Activated CD4-positive, alpha-beta T cell treated with anti-CD3 and anti-CD28 coated beads, Interleukin-2, amount 10 ng/mL, durations not matched to agents 7 days and 5 days (primary cell): ENCODE data around the gene FAM13A. TPM values are rescaled to one million over a fixed set of nuclear protein-coding genes. Genes with fewer than 3 reads are reported as not detected.
"Not testable (repeated sequence)": the region's sequence is repeated elsewhere in the genome, so short reads cannot be mapped to it uniquely, and the experiment has no call there.

Experiments
- CTCF ChIA-PET: fragments of 350-600 bp; sonication (Branson Sonifier 250); formaldehyde crosslinking; loops from one replicate; lab custom pipeline; 2021; ENCODE audit warnings: antibody characterized with exemption; lab: Charles Lee
- POLR2A ChIA-PET: fragments of 350-600 bp; sonication (Branson Sonifier 250); formaldehyde crosslinking; loops from one replicate; lab custom pipeline; 2021; ENCODE audit warnings: antibody characterized with exemption; lab: Charles Lee
- DNase-seq: peaks from one replicate; pipeline ENCODE4 v3.0.0-alpha.2; 2020
- H3K27ac Mint-ChIP-seq: one replicate; pipeline ENCODE4 v1.8.0; 2021; ENCODE audit warnings: mild to moderate bottlenecking, moderate library complexity, mixed read lengths
- H3K27me3 Mint-ChIP-seq: one replicate; pipeline ENCODE4 v1.8.0; 2021; ENCODE audit warnings: mixed read lengths
- H3K36me3 Mint-ChIP-seq: one replicate; pipeline ENCODE4 v1.8.0; 2021; ENCODE audit warnings: low read depth, mixed read lengths
- H3K4me1 Mint-ChIP-seq: one replicate; pipeline ENCODE4 v1.8.0; 2021; ENCODE audit warnings: mixed read lengths
- H3K4me3 Mint-ChIP-seq: one replicate; pipeline ENCODE4 v1.8.0; 2021; ENCODE audit warnings: mild to moderate bottlenecking, moderate library complexity, mixed read lengths
- H3K9me3 Mint-ChIP-seq: one replicate; pipeline ENCODE4 v1.8.0; 2021; ENCODE audit warnings: mixed read lengths
- total RNA-seq, 2 experiments: library from RNA; stranded (reverse); gene quantifications; one replicate each; pipeline ENCODE4 v1.2.3, GENCODE V29; 2021

Gene FAM13A
- total RNA-seq, 2 experiments from 2014 or later, result 13.3 to 16.2 TPM

DNA sequence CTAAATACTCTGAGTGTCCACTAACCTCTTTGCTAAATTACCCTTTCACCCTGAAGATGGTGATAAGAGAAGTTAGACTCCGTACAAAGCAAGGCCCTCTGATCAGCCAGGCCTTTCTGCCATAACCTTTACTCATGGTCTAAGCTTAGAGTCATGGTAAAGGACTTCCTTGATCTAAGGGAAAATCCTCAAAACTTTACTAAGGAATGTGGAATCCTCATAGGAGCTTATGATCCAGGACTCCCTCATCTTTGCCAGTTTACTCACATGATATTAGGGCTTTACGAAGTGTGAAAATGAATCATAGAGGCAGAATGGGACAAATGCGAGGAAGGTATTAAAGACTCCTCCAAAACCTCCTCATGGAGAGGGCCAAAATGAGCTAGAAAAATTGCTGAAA lies 7.9 kb upstream of the FAM13A start:
- Mint-ChIP-seq H3K36me3 (no peaks in the 10 kb centered on the region), H3K4me3 (no peak overlapping the region), H3K9me3 (peaks cover 20% of the 10 kb centered on the region), H3K4me1 (peaks cover 4% of the 10 kb centered on the region), H3K27me3 (no peaks in the 10 kb centered on the region), H3K27ac (no peak overlapping the region)
- ChIA-PET CTCF (no interaction called here), POLR2A (no interaction called here)
- DNase-seq, result no peak

DNA sequence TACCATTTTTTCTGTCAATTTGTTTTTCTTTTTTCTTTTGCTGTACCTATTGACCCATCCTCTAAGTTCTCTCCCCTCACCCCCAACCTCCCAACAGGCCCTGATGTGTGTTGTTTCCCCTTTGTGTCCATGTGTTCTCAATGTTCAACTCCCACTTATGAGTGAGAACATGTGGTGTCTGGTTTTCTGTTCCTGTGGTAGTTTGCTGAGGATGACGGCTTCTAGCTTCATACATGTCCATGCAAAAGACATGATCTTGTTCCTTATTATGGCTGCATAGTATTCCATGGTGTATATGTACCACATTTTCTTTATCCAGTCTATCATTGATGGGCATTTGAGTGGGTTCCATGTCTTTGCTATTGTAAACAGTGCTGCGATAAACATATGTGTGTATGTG lies 859 bp upstream of the FAM13A start:
- H3K4me3 Mint-ChIP-seq, H3K36me3 Mint-ChIP-seq, CTCF ChIA-PET, H3K27me3 Mint-ChIP-seq, DNase-seq, H3K27ac Mint-ChIP-seq: not testable (repeated sequence)
- POLR2A ChIA-PET, result interaction anchor here (0.6 kb wide), 1 partner anchor 230 kb away, joined by 4 read pairs; no protein-coding TSS in a partner anchor
- peaks cover 15% of the 10 kb centered on the region for H3K4me1 Mint-ChIP-seq
- peaks cover 12% of the 10 kb centered on the region for H3K9me3 Mint-ChIP-seq

DNA sequence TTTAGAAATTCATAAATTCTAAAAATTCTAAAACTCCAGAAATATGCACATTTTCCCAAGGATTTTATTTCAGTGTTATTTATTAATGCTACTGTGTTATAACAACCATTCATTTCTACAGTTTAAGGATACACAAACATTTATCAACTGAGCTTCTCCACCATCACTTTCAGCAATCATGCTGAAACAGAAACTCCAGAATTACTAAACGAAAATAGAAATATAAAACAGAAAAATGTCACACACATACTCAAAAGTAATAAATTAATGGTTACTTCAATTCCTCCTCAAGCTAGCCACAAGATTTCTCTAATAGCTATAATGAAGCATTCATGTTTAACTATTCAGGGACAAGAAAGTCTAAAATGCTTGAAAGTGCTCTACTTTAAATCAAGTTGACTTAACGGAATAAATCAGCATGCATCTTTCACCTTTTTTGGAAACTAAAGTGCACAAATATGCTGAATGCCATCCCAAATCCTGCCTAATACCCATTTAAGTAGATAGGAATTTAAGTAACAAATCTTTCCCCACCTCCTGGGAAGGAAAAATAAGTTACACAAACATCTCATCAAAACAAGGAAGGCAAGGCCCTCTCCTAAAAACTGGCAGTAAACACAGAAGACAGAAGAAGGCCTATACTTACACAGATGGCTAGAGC lies 563 bp downstream of the FAM13A start:
- peaks cover 15% of the 10 kb centered on the region for H3K4me1 Mint-ChIP-seq
- H3K36me3 Mint-ChIP-seq, result no peaks in the 10 kb centered on the region
- no peaks in the 10 kb centered on the region for H3K27me3 Mint-ChIP-seq
- no peak overlapping the region for H3K27ac Mint-ChIP-seq
- H3K9me3 Mint-ChIP-seq, result peaks cover 7% of the 10 kb centered on the region
- ChIA-PET POLR2A (no interaction called here), CTCF (no interaction called here)
- H3K4me3 Mint-ChIP-seq, result no peak overlapping the region
- DNase-seq, result no peak

DNA sequence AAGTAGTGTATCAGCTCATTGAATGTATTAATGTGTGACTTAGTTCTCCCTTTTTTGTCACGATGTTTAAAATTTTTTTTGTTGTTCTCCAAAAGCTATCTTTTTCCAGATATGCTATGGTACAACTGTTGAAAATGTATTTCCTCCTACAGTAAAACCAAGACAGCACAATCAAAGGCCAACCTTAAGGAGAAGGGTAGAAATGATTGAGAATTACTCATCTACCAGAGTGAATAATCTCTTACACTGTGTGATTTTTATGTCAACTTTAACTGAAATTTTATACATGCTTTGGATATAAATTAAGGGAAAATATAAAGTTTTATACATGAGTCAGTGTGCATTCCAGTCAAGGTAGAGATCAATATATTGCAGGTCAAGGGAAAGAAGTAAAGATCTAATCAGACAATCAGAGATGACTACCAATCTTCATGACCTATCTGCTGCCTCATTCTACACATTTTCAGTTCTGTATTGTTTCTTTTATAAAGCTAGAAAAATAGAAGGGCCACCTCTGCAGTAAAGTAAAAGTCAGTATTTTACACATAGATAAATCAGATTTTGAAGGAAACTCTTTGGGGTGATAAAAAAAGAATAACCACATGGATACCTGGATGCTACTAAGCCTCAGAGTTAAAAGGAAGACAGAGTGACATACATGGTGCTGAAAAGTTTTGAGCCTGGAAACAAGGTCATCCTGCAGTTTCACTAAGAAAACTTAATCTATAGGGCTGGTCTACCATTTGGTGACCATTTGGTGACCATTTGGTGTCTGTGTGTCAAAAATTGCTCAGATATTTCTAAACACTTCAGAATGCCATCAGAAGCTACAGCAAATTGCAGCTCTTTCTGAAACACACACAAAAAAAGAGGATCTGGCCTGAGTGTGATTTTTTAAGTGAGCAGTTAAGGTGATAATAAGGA lies 1.6 kb downstream of the FAM13A start:
- Mint-ChIP-seq H3K36me3 (no peaks in the 10 kb centered on the region), H3K9me3 (peaks cover 4% of the 10 kb centered on the region), H3K27me3 (no peaks in the 10 kb centered on the region), H3K4me1 (peaks cover 15% of the 10 kb centered on the region), H3K4me3 (no peak overlapping the region), H3K27ac (no peak overlapping the region)
- POLR2A ChIA-PET, result no interaction called here
- DNase-seq, result no peak
- CTCF ChIA-PET, result interaction anchor here (1.2 kb wide), 1 partner anchor 15 kb away, joined by 3 read pairs; no protein-coding TSS in a partner anchor

DNA sequence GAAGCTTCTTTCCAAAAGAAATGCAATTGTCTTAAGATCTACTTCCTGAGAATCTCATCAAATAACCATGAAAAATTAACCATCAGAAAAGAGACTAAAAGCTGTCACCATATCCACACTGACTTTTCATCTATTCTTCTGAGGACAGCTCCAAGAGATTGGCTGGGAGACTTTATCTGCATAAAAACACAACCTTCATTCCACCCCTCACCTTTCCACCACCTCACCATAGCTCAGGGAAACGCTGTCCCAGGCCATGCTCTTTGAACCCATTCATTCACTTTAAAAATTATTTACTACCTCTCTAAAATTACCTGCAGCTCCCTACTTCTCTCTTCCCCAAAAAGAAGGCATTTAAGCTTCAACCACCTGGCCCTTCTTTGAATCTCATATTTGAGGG lies 2.4 kb downstream of the FAM13A start:
- H3K27ac Mint-ChIP-seq, result no peak overlapping the region
- peaks cover 4% of the 10 kb centered on the region for H3K9me3 Mint-ChIP-seq
- H3K36me3 Mint-ChIP-seq, result no peaks in the 10 kb centered on the region
- DNase-seq, result no peak
- H3K27me3 Mint-ChIP-seq, result no peaks in the 10 kb centered on the region
- H3K4me3 Mint-ChIP-seq, result no peak overlapping the region
- peaks cover 15% of the 10 kb centered on the region for H3K4me1 Mint-ChIP-seq
- ChIA-PET POLR2A (interaction anchor here (0.6 kb wide), 1 partner anchor 85 kb away, joined by 11 read pairs; no protein-coding TSS in a partner anchor), CTCF (interaction anchor here (1.2 kb wide), 1 partner anchor 15 kb away, joined by 3 read pairs; no protein-coding TSS in a partner anchor)

DNA sequence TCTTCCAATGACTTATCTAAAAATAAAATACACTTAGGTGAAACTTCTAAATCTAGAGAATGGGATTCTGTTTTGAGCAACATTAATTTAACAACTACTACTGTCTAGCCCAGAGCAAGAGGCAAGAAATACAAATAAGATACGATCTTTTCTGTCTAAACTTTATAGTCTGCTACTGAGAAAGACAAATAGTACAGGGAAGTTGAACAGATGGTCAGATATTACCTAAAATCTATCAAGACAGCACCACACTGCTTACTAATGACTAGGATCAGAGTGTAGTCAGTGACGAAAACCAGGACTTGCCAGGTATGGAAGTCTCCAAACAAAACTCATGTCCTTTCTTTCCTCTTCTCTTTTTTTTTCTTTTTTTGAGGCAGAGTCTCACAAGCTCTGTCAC lies 7.1 kb downstream of the FAM13A start:
- no peaks in the 10 kb centered on the region for H3K36me3 Mint-ChIP-seq
- H3K27ac Mint-ChIP-seq, result no peak overlapping the region
- CTCF ChIA-PET, result no interaction called here
- no peaks in the 10 kb centered on the region for H3K27me3 Mint-ChIP-seq
- no peaks in the 10 kb centered on the region for H3K4me1 Mint-ChIP-seq
- no peak for DNase-seq
- H3K9me3 Mint-ChIP-seq, result peaks cover 4% of the 10 kb centered on the region
- H3K4me3 Mint-ChIP-seq, result no peak overlapping the region
- POLR2A ChIA-PET, result no interaction called here

DNA sequence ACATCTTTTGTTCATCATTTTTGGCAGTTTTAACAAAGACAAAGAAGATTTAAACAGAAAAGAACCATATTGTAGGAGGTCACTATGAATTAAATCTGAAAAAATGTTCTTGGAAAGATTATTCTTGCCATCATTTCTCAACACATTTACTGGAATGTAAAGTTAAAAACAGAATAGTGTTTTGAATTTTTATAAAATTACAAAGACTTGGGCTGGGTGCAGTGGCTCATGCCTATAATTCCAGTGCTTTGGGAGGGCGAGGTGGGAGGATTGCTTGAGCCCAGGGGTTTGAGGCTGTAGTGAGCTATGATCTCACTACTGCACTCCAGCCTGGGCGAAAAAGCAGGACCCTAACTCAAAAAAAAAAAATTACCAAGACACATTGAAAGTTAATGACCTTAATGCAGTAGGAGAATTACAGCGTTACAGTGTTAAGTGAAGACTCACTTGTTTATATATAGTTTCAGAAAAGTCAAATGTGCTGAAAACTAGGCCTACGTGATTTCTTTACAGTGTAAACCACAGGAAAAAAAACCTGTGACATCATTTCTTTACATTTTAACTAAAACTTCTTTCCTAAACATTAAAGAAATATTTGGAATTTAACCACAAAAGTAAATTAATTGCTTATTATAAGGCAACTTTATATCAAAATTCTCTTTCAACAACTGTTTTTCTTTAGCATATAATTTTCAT lies 7.9 kb downstream of the FAM13A start:
- POLR2A ChIA-PET, result no interaction called here
- H3K9me3 Mint-ChIP-seq, result peaks cover 4% of the 10 kb centered on the region
- H3K4me3 Mint-ChIP-seq, result no peak overlapping the region
- CTCF ChIA-PET, result no interaction called here
- peaks cover 4% of the 10 kb centered on the region for H3K27me3 Mint-ChIP-seq
- no peak overlapping the region for H3K27ac Mint-ChIP-seq
- no peaks in the 10 kb centered on the region for H3K4me1 Mint-ChIP-seq
- DNase-seq, result no peak
- H3K36me3 Mint-ChIP-seq, result no peaks in the 10 kb centered on the region

DNA sequence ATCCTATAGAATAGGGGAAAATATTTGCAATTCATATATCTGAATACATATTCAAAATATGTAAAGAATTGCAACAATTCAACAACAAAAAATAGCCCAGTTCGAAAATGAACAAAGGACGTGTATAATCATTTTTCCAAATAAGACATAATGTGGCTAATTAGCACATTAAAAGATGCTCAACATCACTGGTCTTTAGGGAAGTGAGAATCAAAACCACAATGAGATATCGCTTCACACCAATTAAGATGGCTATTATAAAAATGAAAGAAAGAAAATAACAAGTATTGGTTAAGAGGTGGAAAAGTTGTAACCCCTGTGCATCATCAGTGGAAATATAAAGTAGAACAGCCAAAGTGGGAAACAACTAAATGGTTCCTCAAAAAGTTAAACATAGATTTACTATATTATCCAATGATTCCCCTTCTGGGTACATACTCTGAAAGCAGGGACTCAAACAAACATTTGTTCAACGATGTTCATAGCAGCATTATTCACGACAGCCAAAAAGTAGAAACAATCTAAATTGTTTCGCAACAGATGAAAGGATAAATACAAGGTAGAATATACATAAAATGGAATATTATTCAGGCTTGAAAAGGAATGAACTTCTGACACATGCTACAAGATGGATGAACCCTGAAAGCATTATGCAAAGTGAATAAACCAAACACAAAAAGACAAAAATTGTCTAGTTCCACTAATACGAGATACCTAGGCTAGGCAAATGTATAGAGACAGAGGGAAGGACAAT lies 12.7 kb downstream of the FAM13A start:
- ChIA-PET CTCF (no interaction called here), POLR2A (no interaction called here)
- Mint-ChIP-seq H3K4me3 (no peak overlapping the region), H3K27ac (no peak overlapping the region), H3K4me1 (no peaks in the 10 kb centered on the region), H3K27me3 (peaks cover 4% of the 10 kb centered on the region), H3K9me3 (no peaks in the 10 kb centered on the region), H3K36me3 (no peaks in the 10 kb centered on the region)
- no peak for DNase-seq

DNA sequence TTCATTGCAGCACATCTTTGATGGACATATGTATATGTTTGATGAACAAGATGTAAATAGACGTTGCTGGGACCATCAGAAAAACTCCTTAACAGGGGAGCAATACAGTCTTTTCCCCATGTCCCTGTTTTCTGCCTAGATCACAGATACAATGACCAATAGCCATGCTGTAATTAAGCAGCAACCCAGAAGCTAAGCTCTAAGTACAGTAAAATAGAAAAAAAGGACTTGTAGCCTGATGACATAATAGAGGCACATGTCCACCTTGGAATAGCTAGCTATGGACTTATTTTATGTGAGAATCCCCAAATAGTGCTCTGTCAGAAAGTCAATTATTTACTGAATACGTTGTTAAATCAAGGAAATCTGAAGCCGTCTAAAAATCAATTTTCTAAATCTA lies 14.9 kb downstream of the FAM13A start:
- CTCF ChIA-PET, result interaction anchor here (0.5 kb wide), 1 partner anchor 98 kb away, joined by 3 read pairs; no protein-coding TSS in a partner anchor
- H3K9me3 Mint-ChIP-seq, result no peaks in the 10 kb centered on the region

DNA sequence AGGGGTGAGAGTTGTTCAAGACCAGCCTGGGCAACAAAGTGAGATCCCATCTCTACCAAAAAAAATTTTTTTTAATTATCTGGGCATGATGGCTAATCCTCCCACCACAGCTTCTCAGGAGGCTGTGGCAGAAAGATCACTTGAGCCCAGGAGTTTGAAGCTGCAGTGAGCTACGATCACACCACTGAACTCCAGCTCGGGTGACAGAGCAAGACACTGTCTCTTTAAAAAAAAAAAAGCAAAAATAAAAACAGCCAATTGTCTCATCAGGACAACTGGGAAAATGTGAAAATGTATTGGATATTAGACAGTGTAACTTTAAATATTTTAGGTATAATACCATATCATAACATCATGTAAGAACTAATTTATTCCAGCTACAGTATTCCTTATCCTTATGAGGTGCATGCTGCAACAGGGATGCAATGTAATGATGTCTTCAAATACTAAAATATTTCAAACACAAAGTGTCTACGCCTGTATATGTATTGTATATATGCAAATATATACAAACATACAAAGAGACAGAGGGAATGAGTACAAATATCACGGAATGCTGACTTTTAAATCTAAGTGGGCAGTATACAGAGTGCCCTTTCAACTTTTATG lies 17.2 kb downstream of the FAM13A start:
- Mint-ChIP-seq H3K27me3 (peaks cover 4% of the 10 kb centered on the region), H3K9me3 (peaks cover 8% of the 10 kb centered on the region), H3K4me3 (no peak overlapping the region), H3K36me3 (no peaks in the 10 kb centered on the region), H3K4me1 (no peaks in the 10 kb centered on the region), H3K27ac (no peak overlapping the region)
- DNase-seq, result no peak
- CTCF ChIA-PET, result no interaction called here
- POLR2A ChIA-PET, result no interaction called here

More for the DNA sequence above, 14.9 kb downstream of the FAM13A start:
- H3K36me3 Mint-ChIP-seq, result no peaks in the 10 kb centered on the region
- H3K27ac Mint-ChIP-seq, result no peak overlapping the region
- H3K27me3 Mint-ChIP-seq, result peaks cover 4% of the 10 kb centered on the region
- no peak overlapping the region for H3K4me3 Mint-ChIP-seq
- no peak for DNase-seq
- POLR2A ChIA-PET, result no interaction called here
- no peaks in the 10 kb centered on the region for H3K4me1 Mint-ChIP-seq

DNA sequence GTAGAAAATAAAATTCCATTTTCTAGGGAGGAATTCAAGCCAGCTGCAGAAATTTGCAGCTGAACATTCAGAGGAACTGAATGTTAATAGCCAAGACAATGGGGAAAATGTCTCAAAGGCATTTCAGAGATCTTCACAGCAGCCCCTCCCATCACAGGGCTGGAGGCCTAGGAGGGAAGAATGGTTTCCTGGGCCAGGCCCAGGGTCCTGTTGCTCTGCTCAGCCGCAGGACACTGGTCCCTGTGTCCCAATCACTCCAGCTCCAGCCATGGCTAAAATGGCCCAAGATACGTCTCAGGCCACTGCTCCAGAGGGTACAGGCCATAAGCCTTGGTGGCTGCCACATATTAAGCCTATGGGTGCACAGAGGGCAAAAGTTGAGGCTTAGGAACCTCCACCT lies 20.4 kb downstream of the FAM13A start:
- no peak for DNase-seq
- no peaks in the 10 kb centered on the region for H3K36me3 Mint-ChIP-seq
- no peak overlapping the region for H3K4me3 Mint-ChIP-seq
- H3K27ac Mint-ChIP-seq, result no peak overlapping the region
- H3K4me1 Mint-ChIP-seq, result no peaks in the 10 kb centered on the region
- ChIA-PET POLR2A (no interaction called here), CTCF (no interaction called here)
- H3K9me3 Mint-ChIP-seq, result peaks cover 8% of the 10 kb centered on the region
- peaks cover 5% of the 10 kb centered on the region for H3K27me3 Mint-ChIP-seq

DNA sequence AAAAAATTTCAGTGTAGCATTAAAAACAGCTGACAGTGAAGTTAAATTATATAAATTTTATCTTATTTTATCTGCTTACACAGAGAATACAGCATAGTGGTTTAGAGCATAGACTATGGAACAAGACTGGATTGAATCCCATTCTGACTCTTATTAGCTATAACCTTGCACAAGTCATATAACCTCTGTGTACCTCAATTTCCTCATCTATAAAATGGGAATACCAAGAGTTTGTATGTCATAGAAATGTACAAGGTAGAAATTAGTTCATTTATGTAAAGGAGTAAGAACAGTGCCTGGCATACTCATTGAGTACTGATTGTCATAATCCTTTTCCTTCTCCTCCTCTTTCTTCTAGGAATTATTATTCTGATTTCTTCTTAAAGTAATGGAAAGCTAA lies 25.7 kb downstream of the FAM13A start:
- ChIA-PET CTCF (no interaction called here), POLR2A (no interaction called here)
- H3K9me3 Mint-ChIP-seq, result peaks cover 7% of the 10 kb centered on the region

More for the DNA sequence above, 25.7 kb downstream of the FAM13A start:
- no peak for DNase-seq
- H3K36me3 Mint-ChIP-seq, result no peaks in the 10 kb centered on the region
- H3K4me1 Mint-ChIP-seq, result peaks cover 2% of the 10 kb centered on the region
- H3K27ac Mint-ChIP-seq, result no peak overlapping the region
- H3K27me3 Mint-ChIP-seq, result peaks cover 12% of the 10 kb centered on the region
- no peak overlapping the region for H3K4me3 Mint-ChIP-seq
